HEK293 (cell line): ENCODE results near the gene STK35.
A peak's percentile ranks its signal among the peaks of the same experiment; 100 is the strongest.

Source experiments
- GFI1B ChIP-seq: fragments of 450-650 bp; formaldehyde crosslinking; IDR thresholded peaks from 2 replicates; pipeline ENCODE4 v1.5.1; 2016; ENCODE audit warnings: missing biosample characterization, missing genetic modification characterization
- HOXD13 ChIP-seq: sonication (generic); formaldehyde crosslinking; IDR thresholded peaks from 2 replicates; pipeline ENCODE4 v1.8.0; 2022; ENCODE audit warnings: missing genetic modification reagents, borderline replicate concordance
- MZF1 ChIP-seq: fragments of 450-650 bp; formaldehyde crosslinking; IDR thresholded peaks from 2 replicates; pipeline ENCODE4 v1.5.1; 2017; ENCODE audit warnings: missing biosample characterization, missing genetic modification characterization, borderline replicate concordance
- PBX3 ChIP-seq: sonication (generic); formaldehyde crosslinking; IDR thresholded peaks from 2 replicates; pipeline ENCODE4 v1.8.1; 2022; ENCODE audit warnings: mild to moderate bottlenecking, moderate library complexity, missing genetic modification reagents
- RBAK ChIP-seq: fragments of 450-650 bp; formaldehyde crosslinking; IDR thresholded peaks from 2 replicates; pipeline ENCODE4 v1.5.1; 2016; ENCODE audit warnings: missing biosample characterization, missing genetic modification characterization
- REPIN1 ChIP-seq: fragments of 450-650 bp; formaldehyde crosslinking; IDR thresholded peaks from 2 replicates; pipeline ENCODE4 v1.5.1; 2017; ENCODE audit warnings: missing biosample characterization, missing genetic modification characterization, low read depth
- SP3 ChIP-seq: fragments of 450-650 bp; formaldehyde crosslinking; IDR thresholded peaks from 2 replicates; pipeline ENCODE4 v1.5.1; 2016; ENCODE audit warnings: missing biosample characterization, missing genetic modification characterization
- ZBTB10 ChIP-seq: fragments of 450-650 bp; formaldehyde crosslinking; IDR thresholded peaks from 2 replicates; pipeline ENCODE4 v1.5.1; 2016; ENCODE audit warnings: missing biosample characterization, missing genetic modification characterization
- ZBTB11 ChIP-seq: fragments of 450-650 bp; formaldehyde crosslinking; conservative IDR thresholded peaks from 2 replicates; pipeline ENCODE4 v1.5.1; 2016; ENCODE audit warnings: low read depth, missing biosample characterization, missing genetic modification characterization
- ZBTB17 ChIP-seq: fragments of 450-650 bp; formaldehyde crosslinking; IDR thresholded peaks from 2 replicates; pipeline ENCODE4 v1.5.1; 2016; ENCODE audit warnings: missing biosample characterization, missing genetic modification characterization
- ZNF132 ChIP-seq: fragments of 450-650 bp; formaldehyde crosslinking; IDR thresholded peaks from 2 replicates; pipeline ENCODE4 v1.5.1; 2017; ENCODE audit warnings: missing biosample characterization, missing genetic modification characterization, borderline replicate concordance
- ZNF184 ChIP-seq: fragments of 450-650 bp; IDR thresholded peaks from 2 replicates; pipeline ENCODE4 v1.5.1; 2018; ENCODE audit warnings: missing biosample characterization, mild to moderate bottlenecking, missing genetic modification characterization
- ZNF324 ChIP-seq: fragments of 450-650 bp; formaldehyde crosslinking; IDR thresholded peaks from 2 replicates; pipeline ENCODE4 v1.5.1; 2016; ENCODE audit warnings: missing biosample characterization, missing genetic modification characterization
- ZNF341 ChIP-seq: fragments of 450-650 bp; formaldehyde crosslinking; IDR thresholded peaks from 2 replicates; pipeline ENCODE4; 2016; ENCODE audit warnings: low read depth, missing biosample characterization, missing genetic modification characterization
- ZNF514 ChIP-seq: fragments of 450-650 bp; formaldehyde crosslinking; IDR thresholded peaks from 2 replicates; pipeline ENCODE4 v1.5.1; 2016; ENCODE audit warnings: missing biosample characterization, missing genetic modification characterization
- ZNF544 ChIP-seq: fragments of 450-650 bp; formaldehyde crosslinking; IDR thresholded peaks from 2 replicates; pipeline ENCODE4 v1.5.0; 2017; ENCODE audit warnings: missing biosample characterization, missing genetic modification characterization
- ZNF610 ChIP-seq: fragments of 450-650 bp; formaldehyde crosslinking; IDR thresholded peaks from 2 replicates; pipeline ENCODE4 v1.5.1; 2016; ENCODE audit warnings: missing biosample characterization, missing genetic modification characterization, borderline replicate concordance
- ZNF658 ChIP-seq: fragments of 450-650 bp; formaldehyde crosslinking; IDR thresholded peaks from 2 replicates; pipeline ENCODE4; 2016; ENCODE audit warnings: missing biosample characterization, missing genetic modification characterization
- ZNF701 ChIP-seq: fragments of 450-650 bp; formaldehyde crosslinking; IDR thresholded peaks from 2 replicates; pipeline ENCODE4 v1.5.1; 2016; ENCODE audit warnings: missing biosample characterization, missing genetic modification characterization
- ZXDB ChIP-seq: fragments of 450-650 bp; formaldehyde crosslinking; IDR thresholded peaks from 2 replicates; pipeline ENCODE4 v1.5.1; 2016; ENCODE audit warnings: missing biosample characterization, missing genetic modification characterization
- TF ChIP-seq, protein P1 (sequence below): fragments of 450-650 bp; formaldehyde crosslinking; IDR thresholded peaks from 2 replicates; pipeline ENCODE4 v1.5.1; 2016; ENCODE audit warnings: missing biosample characterization, missing genetic modification characterization
- TF ChIP-seq, protein P2 (sequence below): fragments of 450-650 bp; formaldehyde crosslinking; IDR thresholded peaks from 2 replicates; pipeline ENCODE4 v1.5.1; 2017; ENCODE audit warnings: missing biosample characterization, missing genetic modification characterization
- TF ChIP-seq, protein P3 (sequence below): fragments of 450-650 bp; formaldehyde crosslinking; IDR thresholded peaks from 2 replicates; pipeline ENCODE4 v1.5.1; 2017; ENCODE audit warnings: missing biosample characterization, missing genetic modification characterization
- TF ChIP-seq, protein P4 (sequence below): fragments of 450-650 bp; formaldehyde crosslinking; IDR thresholded peaks from 2 replicates; pipeline ENCODE4 v1.5.1; 2016; ENCODE audit warnings: missing biosample characterization, missing genetic modification characterization

Gene STK35

DNA sequence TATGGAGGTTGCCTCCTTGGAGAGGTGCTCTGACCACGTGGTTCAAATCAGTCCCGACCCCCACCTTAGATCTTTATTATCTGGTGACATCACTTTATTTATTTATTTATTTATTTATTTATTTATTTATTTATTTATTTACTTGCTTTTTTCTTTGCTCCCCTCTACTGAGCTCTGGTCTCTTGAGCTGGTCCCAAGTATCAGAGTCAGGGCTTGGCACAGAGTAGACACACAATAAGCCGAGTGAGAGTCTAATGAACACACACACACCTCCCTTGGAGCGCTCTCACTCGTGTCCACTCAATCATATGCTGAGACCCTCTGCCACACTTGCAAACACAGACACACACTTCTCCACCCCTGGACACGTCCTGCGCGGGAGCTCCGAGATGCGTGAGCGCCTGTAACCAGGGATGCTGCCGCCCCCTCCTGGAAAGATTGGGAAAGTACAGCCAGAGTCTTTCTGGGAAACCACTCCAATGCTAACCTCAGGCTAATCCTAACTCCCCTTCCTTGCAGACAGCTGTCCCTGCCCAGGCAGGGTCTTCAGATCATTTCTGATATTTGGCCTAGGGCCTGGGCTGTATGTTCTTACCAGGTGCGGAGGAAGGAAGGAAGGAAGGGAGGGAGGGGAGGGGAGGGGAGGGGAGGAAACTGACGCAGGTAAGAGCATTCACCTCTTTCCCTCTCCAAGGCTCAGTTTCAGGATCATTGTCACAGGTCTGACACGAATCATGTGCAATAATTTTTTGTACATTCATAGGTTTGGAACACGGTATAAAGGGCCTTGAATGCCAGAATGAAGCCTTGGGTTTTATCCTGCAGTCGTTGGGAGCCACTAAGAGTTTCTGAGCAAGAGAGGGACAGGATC, 70.9 kb downstream of the STK35 start (continued):
- TF ChIP-seq HOXD13 (CRISPR knock-in tag) (no peak), ZBTB17 (tag by site-specific recombination) (peak; percentile 53; the same call in 1 of the 2 replicates), ZNF544 (tag by site-specific recombination) (no peak), GFI1B (tag by site-specific recombination) (peak; percentile 53; the same call in 1 of the 2 replicates), ZNF701 (tag by site-specific recombination) (no peak), SP3 (tag by site-specific recombination) (peak; percentile 54), ZBTB11 (tag by site-specific recombination) (peak; percentile 90), PBX3 (no peak), ZNF341 (tag by site-specific recombination) (peak; percentile 53), RBAK (tag by site-specific recombination) (no peak), ZBTB10 (tag by site-specific recombination) (no peak), ZNF184 (no peak), ZNF658 (tag by site-specific recombination) (no peak), ZNF324 (tag by site-specific recombination) (no peak), ZXDB (tag by site-specific recombination) (no peak; the same call in none of the 2 replicates), ZNF132 (tag by site-specific recombination) (no peak), ZNF514 (peak; percentile 89; the same call in 1 of the 2 replicates), MZF1 (tag by site-specific recombination) (peak; percentile 46; the same call in 1 of the 2 replicates), REPIN1 (no peak), ZNF610 (tag by site-specific recombination) (no peak)
- TF ChIP-seq, protein P1, sequence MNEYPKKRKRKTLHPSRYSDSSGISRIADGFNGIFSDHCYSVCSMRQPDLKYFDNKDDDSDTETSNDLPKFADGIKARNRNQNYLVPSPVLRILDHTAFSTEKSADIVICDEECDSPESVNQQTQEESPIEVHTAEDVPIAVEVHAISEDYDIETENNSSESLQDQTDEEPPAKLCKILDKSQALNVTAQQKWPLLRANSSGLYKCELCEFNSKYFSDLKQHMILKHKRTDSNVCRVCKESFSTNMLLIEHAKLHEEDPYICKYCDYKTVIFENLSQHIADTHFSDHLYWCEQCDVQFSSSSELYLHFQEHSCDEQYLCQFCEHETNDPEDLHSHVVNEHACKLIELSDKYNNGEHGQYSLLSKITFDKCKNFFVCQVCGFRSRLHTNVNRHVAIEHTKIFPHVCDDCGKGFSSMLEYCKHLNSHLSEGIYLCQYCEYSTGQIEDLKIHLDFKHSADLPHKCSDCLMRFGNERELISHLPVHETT (tag by site-specific recombination): peak; percentile 87
- TF ChIP-seq, protein P2, sequence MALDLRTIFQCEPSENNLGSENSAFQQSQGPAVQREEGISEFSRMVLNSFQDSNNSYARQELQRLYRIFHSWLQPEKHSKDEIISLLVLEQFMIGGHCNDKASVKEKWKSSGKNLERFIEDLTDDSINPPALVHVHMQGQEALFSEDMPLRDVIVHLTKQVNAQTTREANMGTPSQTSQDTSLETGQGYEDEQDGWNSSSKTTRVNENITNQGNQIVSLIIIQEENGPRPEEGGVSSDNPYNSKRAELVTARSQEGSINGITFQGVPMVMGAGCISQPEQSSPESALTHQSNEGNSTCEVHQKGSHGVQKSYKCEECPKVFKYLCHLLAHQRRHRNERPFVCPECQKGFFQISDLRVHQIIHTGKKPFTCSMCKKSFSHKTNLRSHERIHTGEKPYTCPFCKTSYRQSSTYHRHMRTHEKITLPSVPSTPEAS (tag by site-specific recombination): no peak
- TF ChIP-seq, protein P3, sequence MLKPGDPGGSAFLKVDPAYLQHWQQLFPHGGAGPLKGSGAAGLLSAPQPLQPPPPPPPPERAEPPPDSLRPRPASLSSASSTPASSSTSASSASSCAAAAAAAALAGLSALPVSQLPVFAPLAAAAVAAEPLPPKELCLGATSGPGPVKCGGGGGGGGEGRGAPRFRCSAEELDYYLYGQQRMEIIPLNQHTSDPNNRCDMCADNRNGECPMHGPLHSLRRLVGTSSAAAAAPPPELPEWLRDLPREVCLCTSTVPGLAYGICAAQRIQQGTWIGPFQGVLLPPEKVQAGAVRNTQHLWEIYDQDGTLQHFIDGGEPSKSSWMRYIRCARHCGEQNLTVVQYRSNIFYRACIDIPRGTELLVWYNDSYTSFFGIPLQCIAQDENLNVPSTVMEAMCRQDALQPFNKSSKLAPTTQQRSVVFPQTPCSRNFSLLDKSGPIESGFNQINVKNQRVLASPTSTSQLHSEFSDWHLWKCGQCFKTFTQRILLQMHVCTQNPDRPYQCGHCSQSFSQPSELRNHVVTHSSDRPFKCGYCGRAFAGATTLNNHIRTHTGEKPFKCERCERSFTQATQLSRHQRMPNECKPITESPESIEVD (tag by site-specific recombination): no peak
- TF ChIP-seq, protein P4, sequence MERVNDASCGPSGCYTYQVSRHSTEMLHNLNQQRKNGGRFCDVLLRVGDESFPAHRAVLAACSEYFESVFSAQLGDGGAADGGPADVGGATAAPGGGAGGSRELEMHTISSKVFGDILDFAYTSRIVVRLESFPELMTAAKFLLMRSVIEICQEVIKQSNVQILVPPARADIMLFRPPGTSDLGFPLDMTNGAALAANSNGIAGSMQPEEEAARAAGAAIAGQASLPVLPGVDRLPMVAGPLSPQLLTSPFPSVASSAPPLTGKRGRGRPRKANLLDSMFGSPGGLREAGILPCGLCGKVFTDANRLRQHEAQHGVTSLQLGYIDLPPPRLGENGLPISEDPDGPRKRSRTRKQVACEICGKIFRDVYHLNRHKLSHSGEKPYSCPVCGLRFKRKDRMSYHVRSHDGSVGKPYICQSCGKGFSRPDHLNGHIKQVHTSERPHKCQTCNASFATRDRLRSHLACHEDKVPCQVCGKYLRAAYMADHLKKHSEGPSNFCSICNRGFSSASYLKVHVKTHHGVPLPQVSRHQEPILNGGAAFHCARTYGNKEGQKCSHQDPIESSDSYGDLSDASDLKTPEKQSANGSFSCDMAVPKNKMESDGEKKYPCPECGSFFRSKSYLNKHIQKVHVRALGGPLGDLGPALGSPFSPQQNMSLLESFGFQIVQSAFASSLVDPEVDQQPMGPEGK (tag by site-specific recombination): no peak
